Measurements from ENCODE around the gene SYT7.
A peak's percentile ranks its signal among the peaks of the same experiment; 100 is the strongest.
"Not testable (repeated sequence)": the region's sequence is repeated elsewhere in the genome, so short reads cannot be mapped to it uniquely, and the experiment has no call there.

SYT7 gene

DNA sequence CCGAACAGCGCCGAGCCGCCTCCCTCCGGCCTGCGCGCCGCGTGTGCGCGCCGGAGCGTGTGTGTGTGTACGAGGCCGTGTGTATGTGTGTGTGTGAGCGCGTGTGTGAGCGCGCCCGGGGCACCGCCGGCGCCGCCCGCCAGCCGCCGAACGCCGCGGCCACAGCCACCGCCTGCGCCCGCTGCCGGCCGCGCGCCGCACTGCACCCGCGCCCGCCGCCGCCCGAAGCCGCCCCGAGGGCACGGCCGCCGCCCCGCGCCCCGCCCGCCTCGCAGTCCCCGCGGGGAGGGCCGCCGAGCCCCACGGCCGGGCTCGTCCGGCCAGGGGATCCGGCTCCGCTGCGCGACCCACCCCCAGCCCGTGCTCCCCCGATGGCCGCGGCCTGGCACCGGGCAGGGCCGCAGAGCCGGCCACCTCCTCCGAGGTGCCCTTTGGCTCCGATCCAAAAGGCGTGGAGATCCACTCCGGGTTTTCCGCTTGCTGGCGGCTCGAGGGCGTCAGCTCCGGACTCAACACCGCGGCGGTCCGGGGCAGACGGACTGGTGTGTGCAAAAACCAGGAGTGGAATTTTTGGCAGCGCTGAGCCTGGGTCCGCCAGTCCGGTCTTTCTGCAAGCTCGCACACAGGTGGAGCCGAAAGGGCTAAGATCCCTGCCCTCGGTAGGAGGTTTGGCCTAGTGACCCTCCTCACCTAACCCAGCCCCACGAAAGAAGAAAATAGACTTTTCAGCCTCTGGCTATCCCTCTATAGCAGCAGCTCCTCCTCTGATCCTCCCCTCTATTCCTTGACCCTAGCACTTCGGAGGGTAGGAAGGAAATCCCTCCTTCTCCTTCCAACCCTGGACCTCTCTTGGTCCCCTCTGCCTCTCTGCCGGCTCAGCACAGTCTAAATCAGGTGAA lies at the start of gene SYT7:
Gene SYT7, minus strand, starts transcription at position 47 of the 899 bp plus-strand sequence. CDS start 256 bp downstream, outside the sequence.
- DNase-seq: peak; percentile 96

- DNase-seq: no peak
Observed at GRCh38 chr11:61630089-61630488, 49.2 kb upstream of the SYT7 start.

- no peak for DNase-seq
Observed at GRCh38 chr11:61629082-61629833, 48.4 kb upstream of the SYT7 start.

DNA sequence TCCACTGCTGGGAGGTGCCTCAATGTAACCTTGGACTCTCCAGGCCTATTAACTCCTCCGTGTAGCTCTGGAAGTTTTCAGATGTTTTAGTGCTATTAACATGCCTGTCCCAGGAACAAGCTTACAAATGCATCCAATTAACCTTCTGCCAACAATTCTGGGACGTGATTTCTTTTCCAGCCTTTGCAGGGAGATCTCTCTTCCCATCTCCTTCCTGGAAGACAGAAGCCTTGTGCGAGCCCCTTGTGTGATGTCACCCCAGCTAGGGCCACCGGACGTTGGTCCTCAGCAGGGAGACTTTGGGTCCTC lies 47.7 kb upstream of the SYT7 start:
- no peak for DNase-seq

DNA sequence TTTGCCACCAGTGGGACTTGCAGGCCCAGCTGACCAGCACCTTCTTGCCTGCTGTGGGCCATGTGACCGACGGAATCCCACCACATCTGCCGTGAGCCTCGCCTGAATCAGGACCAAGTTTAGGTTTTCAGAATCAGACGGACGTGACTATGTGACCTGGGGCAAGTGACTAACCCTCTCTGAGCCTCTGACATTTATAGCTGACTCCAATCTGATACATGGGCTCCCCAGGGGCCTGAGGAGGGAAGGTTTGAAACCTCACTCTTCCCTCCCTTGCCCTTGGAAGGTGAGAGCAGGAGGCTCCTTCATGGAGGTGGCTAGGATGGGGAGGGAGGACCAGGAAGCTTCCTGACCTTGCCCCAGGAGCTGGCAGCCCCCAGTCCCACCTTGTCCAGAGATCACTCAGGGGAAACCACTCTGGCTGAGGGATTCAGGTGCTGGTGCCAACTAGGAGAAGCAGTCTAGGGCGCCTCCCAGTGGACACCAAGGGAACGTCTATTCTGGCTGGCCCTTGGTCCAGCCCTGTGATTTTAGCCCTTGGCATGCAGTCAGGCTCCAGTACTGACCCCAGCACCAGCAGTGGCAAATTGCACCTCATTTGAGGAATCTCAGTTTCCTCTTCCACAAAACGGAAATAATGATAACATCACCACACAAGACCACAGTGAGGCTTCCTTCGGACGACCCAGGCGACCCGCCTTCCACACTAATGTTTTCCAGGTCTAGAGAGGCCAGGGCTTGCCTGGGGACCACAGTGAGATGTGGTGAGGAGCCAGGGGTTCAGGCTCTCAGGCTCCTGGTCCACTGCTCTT lies 47.2 kb upstream of the SYT7 start:
- peak; percentile 50 for DNase-seq

DNA sequence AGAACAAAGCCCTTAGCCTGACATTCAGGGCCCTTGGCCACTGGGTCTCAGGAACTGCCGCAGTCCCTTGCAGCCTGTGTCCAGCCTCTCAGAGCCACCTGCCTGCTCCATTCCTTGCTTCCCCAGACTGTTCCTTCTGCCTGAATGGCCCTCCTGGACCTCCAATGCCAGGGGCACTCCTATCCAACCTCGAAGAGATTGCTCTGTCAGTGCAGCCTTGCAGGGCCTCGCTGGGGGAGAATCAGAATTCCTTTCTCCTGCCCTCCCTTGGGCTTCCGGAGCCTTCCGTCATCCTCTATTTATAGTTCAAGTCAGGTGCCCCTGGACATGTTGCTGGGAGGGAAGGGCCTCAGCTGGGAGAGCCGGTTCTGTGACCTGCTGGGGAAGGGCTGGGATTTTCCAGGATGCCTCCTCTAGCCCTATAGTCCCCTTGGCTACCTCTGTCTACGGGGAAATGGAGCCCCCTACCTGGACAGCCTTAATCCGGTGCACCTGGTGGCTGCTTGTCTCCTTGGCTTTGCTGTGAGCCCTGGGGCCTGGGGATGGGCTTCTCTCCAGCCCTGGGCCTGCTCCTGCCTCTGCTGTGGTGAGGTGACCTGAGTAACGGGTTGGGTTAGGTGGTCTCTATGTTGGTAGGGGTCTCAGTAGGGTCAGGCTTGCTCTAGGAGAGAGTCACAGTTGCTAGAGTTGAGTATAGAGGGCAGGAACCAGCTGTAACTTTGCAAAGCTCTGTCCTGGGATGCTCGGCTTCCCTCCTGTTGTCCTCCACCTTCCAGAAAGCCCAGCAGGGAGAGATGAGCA lies 45.9 kb upstream of the SYT7 start:
- no peak for DNase-seq

DNA sequence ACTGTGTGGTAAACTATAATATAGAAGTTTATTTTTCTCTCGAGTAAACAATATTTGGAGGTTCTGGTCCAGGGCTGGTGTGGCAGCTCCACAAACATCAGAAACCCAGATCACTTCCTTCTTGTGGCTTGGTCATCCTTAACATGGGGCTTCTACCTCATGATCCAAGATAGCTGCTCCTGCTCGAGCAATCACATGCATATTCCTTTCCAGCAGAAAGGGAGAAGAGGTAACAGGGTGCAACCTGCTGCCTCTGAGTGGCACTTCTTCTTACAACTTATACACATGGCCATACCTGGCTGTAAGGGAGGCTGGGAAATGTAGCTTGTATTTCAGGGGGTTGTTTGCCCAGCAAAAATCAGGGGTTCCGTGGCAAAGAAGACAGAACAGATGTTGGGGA lies 44.6 kb upstream of the SYT7 start:
- no peak for DNase-seq

DNA sequence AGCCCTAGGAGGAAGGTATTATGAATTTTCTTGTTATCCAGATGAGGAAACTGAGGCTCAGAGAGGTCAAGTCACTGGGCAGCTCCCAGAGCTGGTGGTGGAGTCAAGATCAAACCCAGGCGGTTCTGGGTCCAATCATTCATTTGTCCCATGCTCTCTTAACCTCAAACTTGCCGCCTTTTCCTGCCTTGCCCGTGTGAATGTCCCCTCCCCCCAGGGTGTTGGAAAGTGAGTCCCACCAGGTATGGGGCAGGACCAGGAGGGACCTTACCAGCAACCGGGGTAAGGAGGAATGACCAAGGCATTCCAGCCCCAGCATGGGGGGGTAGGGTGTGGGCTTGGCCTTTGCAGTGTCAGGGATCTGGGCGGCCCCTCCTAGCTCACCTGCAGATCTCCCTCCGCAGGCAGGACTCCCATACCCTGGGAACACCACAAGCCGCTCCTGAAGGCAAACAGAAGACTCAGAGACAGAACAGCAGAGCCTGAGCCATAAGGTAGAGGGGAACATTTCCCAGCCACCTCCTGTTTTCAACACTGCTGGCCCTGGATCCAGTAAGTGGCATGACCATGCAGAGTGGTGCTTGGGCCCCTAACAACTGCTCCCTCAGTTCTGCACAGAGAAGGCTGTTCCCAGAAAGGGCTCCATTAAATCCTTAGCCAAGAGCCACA lies 41.2 kb upstream of the SYT7 start:
- no peak for DNase-seq

DNA sequence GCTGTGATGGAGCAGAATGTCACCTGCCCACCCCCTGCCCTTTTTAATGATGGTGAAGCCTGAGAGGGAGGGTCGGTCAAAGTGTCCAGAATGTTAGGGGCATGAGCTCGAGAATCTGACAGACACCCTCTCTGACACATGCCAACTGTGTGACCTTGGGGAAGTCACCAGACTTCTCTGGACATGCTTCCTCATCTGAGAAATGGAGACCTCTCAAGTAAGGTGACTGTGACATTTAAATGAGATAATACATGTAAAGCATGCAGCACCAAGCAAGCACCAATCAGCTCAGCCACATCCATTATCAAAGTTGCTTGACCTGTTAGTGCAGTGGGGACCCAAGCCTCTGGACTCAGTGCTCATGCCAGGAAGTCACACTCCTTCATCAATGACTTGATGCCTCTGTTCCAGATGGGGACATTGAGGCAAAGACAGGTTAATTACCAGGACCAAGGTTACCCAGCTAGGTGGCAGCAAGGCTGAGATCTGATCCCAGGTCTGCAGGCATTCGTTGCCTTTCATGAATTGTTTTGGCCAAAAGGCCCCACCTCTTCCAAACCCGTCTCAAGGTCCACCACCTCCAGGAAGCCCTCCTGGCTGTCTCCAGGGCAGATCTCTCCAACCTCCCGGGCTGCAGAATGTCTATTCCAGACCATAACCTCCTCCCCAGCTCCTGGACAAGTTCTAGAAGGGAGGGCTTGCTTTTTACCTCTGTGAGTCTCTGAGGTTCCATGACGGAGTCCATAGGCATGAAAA lies 38.8 kb upstream of the SYT7 start:
- DNase-seq: no peak

DNA sequence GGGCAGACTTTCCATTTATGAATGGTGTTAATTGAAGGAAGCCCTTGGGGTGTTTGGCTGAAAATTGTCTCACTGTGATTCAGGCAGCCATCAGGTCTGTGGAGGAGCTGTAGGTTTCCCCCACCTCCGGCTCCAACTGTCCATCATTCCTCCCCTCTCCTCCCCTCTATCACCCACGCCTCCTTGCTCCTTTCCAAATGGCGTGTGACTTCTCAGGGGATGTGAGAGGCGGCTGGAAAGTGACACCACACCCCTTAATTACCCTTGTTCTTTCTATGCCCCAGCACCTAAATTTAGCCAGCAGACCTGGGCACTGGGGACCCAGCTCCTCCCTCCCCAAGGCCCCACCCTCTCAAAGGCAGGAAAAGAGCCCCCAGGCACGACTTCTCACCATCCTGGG lies 38.1 kb upstream of the SYT7 start:
- DNase-seq: no peak

DNA sequence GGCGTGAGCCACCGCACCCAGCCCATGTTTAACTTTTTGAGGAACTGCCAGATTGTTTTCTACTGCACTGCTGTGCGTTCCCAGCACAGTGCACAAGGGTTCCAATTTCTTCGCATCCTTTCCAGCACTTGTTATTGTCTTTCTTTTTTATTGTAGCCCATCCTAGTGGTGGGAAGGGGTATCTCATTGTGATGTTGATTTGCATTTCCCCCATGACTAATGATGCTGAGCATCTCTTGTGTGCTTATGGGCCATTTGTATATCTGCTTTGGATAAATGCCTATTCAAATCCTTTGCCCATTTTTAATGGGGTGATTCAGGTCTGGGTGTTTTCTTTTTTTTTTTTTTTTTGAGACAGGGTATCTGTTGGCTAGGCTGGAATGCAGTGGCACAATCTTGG lies 36.6 kb upstream of the SYT7 start:
- DNase-seq: no peak

DNA sequence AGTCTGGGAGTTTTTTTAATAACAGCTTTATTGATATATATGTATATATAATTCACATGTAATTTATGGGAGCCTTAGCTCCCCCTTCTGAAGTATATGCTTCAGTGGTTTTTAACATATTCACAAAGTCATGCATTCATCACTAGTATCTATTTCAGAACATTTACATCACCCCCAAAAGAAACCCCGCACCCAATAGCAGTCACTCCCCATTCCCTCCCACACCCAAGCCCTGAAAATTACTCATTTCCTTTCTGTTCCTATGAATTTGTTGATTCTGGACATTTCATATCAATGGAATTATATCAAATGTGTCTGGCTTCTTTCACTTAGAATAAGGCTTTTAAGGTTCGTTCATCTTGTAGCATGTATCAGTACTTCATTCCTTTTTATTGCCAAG lies 35.6 kb upstream of the SYT7 start:
- DNase-seq: no peak

DNA sequence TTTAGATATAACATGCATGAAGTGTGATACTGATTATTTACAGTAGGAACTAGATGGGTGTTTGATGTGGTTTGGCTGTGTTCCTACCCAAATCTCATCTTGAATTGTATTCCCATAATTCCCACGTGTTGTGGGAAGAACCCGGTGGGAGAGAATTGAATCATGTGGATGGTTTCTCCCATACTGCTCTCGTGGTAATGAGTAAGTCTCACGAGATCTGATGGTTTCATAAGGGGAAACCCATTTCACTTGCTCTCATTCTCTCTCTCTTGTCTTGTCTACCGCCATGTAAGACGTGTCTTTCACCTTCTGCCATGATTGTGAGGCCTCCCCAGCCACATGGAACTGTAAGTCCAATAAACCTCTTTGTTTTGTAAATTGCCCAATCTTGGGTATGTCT lies 33.9 kb upstream of the SYT7 start:
- DNase-seq: not testable (repeated sequence)

- DNase-seq: no peak
Observed at GRCh38 chr11:61613870-61614269, 33.0 kb upstream of the SYT7 start.

GRCh38 chr11:61613051-61613450 lies 32.2 kb upstream of the SYT7 start:
- DNase-seq: no peak

DNA sequence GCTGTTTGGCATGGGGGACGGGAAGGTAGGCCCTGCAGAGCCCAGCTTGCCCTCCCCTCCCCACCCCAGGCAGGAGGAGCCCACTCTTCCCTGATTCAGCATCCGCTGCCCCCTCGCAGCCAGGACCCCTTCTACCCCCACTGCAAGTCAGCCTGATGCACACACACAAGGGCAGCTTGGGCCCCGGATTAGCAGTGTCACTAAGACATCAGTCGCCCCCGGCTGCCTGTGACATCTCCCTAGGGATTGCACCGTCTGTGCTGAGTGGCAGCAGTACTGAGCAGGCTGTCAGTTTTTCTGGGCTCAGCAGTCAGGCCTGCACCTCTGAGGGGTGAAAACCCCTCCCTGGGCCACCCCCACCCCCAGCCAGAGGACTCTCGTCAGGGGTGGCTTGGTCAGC lies 30.4 kb upstream of the SYT7 start:
- DNase-seq: no peak

GRCh38 chr11:61610905-61611304 lies 30.0 kb upstream of the SYT7 start:
- no peak for DNase-seq

- no peak for DNase-seq
Observed at GRCh38 chr11:61609980-61610366, 29.1 kb upstream of the SYT7 start.

- DNase-seq: no peak
Observed at GRCh38 chr11:61609000-61609979, 28.4 kb upstream of the SYT7 start.

All from activated CD4-positive, CD25-positive, alpha-beta regulatory T cell treated with anti-CD3 and anti-CD28 coated beads, Interleukin-2, amount 50 U/mL, for 72 hours (primary cell).